ENCODE measurements around the gene VDAC1.

Gene VDAC1

GRCh38 chr5:133924221-133924920 is 80.4 kb downstream of the VDAC1 start:
- no peak for DNase-seq

GRCh38 chr5:133921979-133922378 is 82.8 kb downstream of the VDAC1 start:
- DNase-seq: no peak
